Common myeloid progenitor, CD34-positive (primary cell): ENCODE measurements around the gene TASP1.

Source experiments
- CTCF ChIA-PET: fragments of 350-600 bp; sonication (Branson Sonifier 250); formaldehyde crosslinking; loops from one replicate; lab custom pipeline; 2021; ENCODE audit warnings: antibody characterized with exemption; lab: Charles Lee
- POLR2A ChIA-PET: fragments of 350-600 bp; sonication (Branson Sonifier 250); formaldehyde crosslinking; loops from one replicate; lab custom pipeline; 2021; ENCODE audit warnings: antibody characterized with exemption; lab: Charles Lee
- DNase-seq, 3 donors: peaks; one replicate each; pipeline versions ENCODE4 v3.0.0 to v3.0.0-alpha.2; 2013
- H3K27ac ChIP-seq, 2 experiments: 1 replicate in 1 of 2; 2 replicates in 1 of 2; pipeline ENCODE4 v1.7.0; 2013; ENCODE audit warnings: inconsistent platforms in 2 of 2, low read length in 2 of 2, mild to moderate bottlenecking in 2 of 2, low read depth in 1 of 2, moderate library complexity in 1 of 2; ENCODE audit not compliant: severe bottlenecking in 2 of 2, insufficient read depth in 1 of 2, poor library complexity in 1 of 2
- H3K27me3 ChIP-seq, 5 experiments: replicated peaks in 2 of 5; 1 replicate in 3 of 5; 2 replicates in 2 of 5; pipeline versions ENCODE4 v1.6.1 to v1.7.0; 2013; ENCODE audit warnings: low read length in 4 of 5, mild to moderate bottlenecking in 2 of 5, moderate library complexity in 2 of 5, inconsistent platforms in 1 of 5; ENCODE audit not compliant: insufficient read depth in 5 of 5, control insufficient read depth in 4 of 5
- H3K36me3 ChIP-seq, 4 experiments: 1 replicate in 2 of 4; 2 replicates in 2 of 4; pipeline versions ENCODE4 v1.6.1 to v1.7.0; 2013; ENCODE audit warnings: low read length in 3 of 4, control low read depth in 1 of 4, mild to moderate bottlenecking in 1 of 4; ENCODE audit not compliant: control insufficient read depth in 4 of 4, insufficient read depth in 4 of 4
- H3K4me1 ChIP-seq, 4 experiments: 1 replicate in 3 of 4; 2 replicates in 1 of 4; pipeline versions ENCODE4 v1.6.1 to v1.7.1; 2013; ENCODE audit warnings: low read length in 3 of 4, mild to moderate bottlenecking in 3 of 4, control low read depth in 1 of 4, inconsistent platforms in 1 of 4, moderate library complexity in 1 of 4; ENCODE audit not compliant: control insufficient read depth in 4 of 4, insufficient read depth in 4 of 4; ENCODE audit errors: control extremely low read depth in 1 of 4
- H3K4me3 ChIP-seq, 7 experiments: 1 replicate in 4 of 7; 2 replicates in 3 of 7; pipeline versions ENCODE4 v1.5.1 to v1.7.0; 2013; ENCODE audit warnings: mild to moderate bottlenecking in 7 of 7, low read length in 6 of 7, moderate library complexity in 6 of 7, inconsistent platforms in 2 of 7, low read depth in 2 of 7, control low read depth in 1 of 7; ENCODE audit not compliant: insufficient read depth in 4 of 7, control insufficient read depth in 1 of 7; ENCODE audit errors: extremely low read depth in 1 of 7
- H3K9me3 ChIP-seq, 5 experiments: 1 replicate in 4 of 5; 2 replicates in 1 of 5; pipeline versions ENCODE4 v1.6.1 to v1.7.1; 2013; ENCODE audit warnings: low read length in 4 of 5, mild to moderate bottlenecking in 2 of 5, inconsistent platforms in 1 of 5, low read depth in 1 of 5, moderate library complexity in 1 of 5; ENCODE audit not compliant: control insufficient read depth in 4 of 5, insufficient read depth in 2 of 5; ENCODE audit errors: control extremely low read depth in 1 of 5
- WGBS: methylation state at CpG from one replicate; pipeline ENCODE4 v1.1.5; 2013; ENCODE audit not compliant: insufficient coverage; 5-methylcytosine and 5-hydroxymethylcytosine counted together

Gene TASP1

GRCh38 chr20:13580707-13581106, 58.0 kb downstream of the TASP1 start:
- Histone ChIP-seq H3K36me3 (peaks cover 7 to 48% (median 14%) of the 10 kb centered on the region in 4 experiments), H3K9me3 (peaks cover under 1 to 20% (median 6%) of the 10 kb centered on the region in 5 experiments), H3K4me1 (no peaks in the 10 kb centered on the region), H3K4me3 (no peak overlapping the region), H3K27ac (no peak overlapping the region), H3K27me3 (no peaks in the 10 kb centered on the region)
- POLR2A ChIA-PET: no interaction called here
- DNase-seq: no peak
- WGBS: 100% methylated on average over 3 of the region's 5 CpGs
- CTCF ChIA-PET: interaction anchor here (0.6 kb wide), 1 partner anchor 21 kb away, joined by 3 read pairs; no protein-coding TSS in a partner anchor

- peaks cover 0 to 11% (median 1%) of the 10 kb centered on the region in 5 experiments for H3K9me3 ChIP-seq
- H3K4me3 ChIP-seq: no peak overlapping the region
- ChIA-PET POLR2A (no interaction called here), CTCF (interaction anchor here (0.7 kb wide), 1 partner anchor 28 kb away, joined by 4 read pairs; no protein-coding TSS in a partner anchor)
- no peaks in the 10 kb centered on the region for H3K27me3 ChIP-seq
- 100% methylated on average over 1 of the region's 2 CpGs for WGBS
- no peak overlapping the region for H3K27ac ChIP-seq
- no peaks in the 10 kb centered on the region for H3K4me1 ChIP-seq
- peaks cover 0 to 31% (median 5%) of the 10 kb centered on the region in 4 experiments for H3K36me3 ChIP-seq
- no peak for DNase-seq
Measured at GRCh38 chr20:13574071-13574470, 64.7 kb downstream of the TASP1 start.

- H3K4me1 ChIP-seq: no peaks in the 10 kb centered on the region
- POLR2A ChIA-PET: no interaction called here
Measured at GRCh38 chr20:13571662-13572061, 67.1 kb downstream of the TASP1 start.

GRCh38 chr20:13567663-13568062, 71.1 kb downstream of the TASP1 start:
- Histone ChIP-seq H3K9me3 (peaks cover 0 to 3% (median 0%) of the 10 kb centered on the region in 5 experiments), H3K4me1 (no peaks in the 10 kb centered on the region), H3K27ac (no peak overlapping the region), H3K27me3 (no peaks in the 10 kb centered on the region), H3K36me3 (peaks cover 0 to 13% (median 5%) of the 10 kb centered on the region in 4 experiments), H3K4me3 (no peak overlapping the region)
- CTCF ChIA-PET: no interaction called here
- POLR2A ChIA-PET: no interaction called here
- WGBS: 50% methylated on average over 3 of the region's 3 CpGs
- peak in 2 of 3 donors; percentile 6 to 10 for DNase-seq

More at GRCh38 chr20:13571662-13572061, 67.1 kb downstream of the TASP1 start:
- CTCF ChIA-PET: no interaction called here
- H3K4me3 ChIP-seq: no peak overlapping the region
- no peak for DNase-seq
- no peak overlapping the region for H3K27ac ChIP-seq
- peaks cover 0 to 8% (median 0%) of the 10 kb centered on the region in 5 experiments for H3K9me3 ChIP-seq
- WGBS: 100% methylated on average over 2 of the region's 2 CpGs
- H3K27me3 ChIP-seq: no peaks in the 10 kb centered on the region
- peaks cover 0 to 20% (median 3%) of the 10 kb centered on the region in 4 experiments for H3K36me3 ChIP-seq

GRCh38 chr20:13563854-13564253, 74.9 kb downstream of the TASP1 start:
- Histone ChIP-seq H3K4me3 (no peak overlapping the region), H3K9me3 (peaks cover 0 to 5% (median 0%) of the 10 kb centered on the region in 5 experiments), H3K27ac (no peak overlapping the region), H3K27me3 (no peaks in the 10 kb centered on the region), H3K36me3 (peaks cover 0 to 21% (median 4%) of the 10 kb centered on the region in 4 experiments), H3K4me1 (no peaks in the 10 kb centered on the region)
- CTCF ChIA-PET: interaction anchor here (0.8 kb wide), 1 partner anchor 278 kb away, joined by 3 read pairs; no protein-coding TSS in a partner anchor
- no peak for DNase-seq
- no CpG with 5 or more reads among the region's 1 CpG for WGBS
- POLR2A ChIA-PET: interaction anchor here (0.6 kb wide), 1 partner anchor 747 kb away, joined by 3 read pairs; no protein-coding TSS in a partner anchor

GRCh38 chr20:13554706-13555105, 84.0 kb downstream of the TASP1 start:
- WGBS: no CpG with 5 or more reads among the region's 1 CpG
- CTCF ChIA-PET: no interaction called here
- H3K36me3 ChIP-seq: peaks cover 4 to 13% (median 6%) of the 10 kb centered on the region in 4 experiments
- peak in 2 of 3 donors; percentile 1 to 15 for DNase-seq
- no peak overlapping the region for H3K4me3 ChIP-seq
- H3K27ac ChIP-seq: no peak overlapping the region
- no peaks in the 10 kb centered on the region for H3K4me1 ChIP-seq
- no peaks in the 10 kb centered on the region for H3K9me3 ChIP-seq
- POLR2A ChIA-PET: no interaction called here
- H3K27me3 ChIP-seq: no peaks in the 10 kb centered on the region

- H3K4me3 ChIP-seq: no peak overlapping the region
- no peak for DNase-seq
- WGBS: 100% methylated on average over 1 of the region's 3 CpGs
- no peaks in the 10 kb centered on the region for H3K4me1 ChIP-seq
- POLR2A ChIA-PET: no interaction called here
- H3K36me3 ChIP-seq: peaks cover 4 to 13% (median 6%) of the 10 kb centered on the region in 4 experiments
- H3K27me3 ChIP-seq: no peaks in the 10 kb centered on the region
- CTCF ChIA-PET: no interaction called here
- H3K27ac ChIP-seq: no peak overlapping the region
- no peaks in the 10 kb centered on the region for H3K9me3 ChIP-seq
Measured at GRCh38 chr20:13554076-13554475, 84.7 kb downstream of the TASP1 start.
